K562 (cell line): ENCODE results near the gene FXR1. TPM values are rescaled to one million over a fixed set of nuclear protein-coding genes. Genes with fewer than 3 reads are reported as not detected.

ENCODE experiments used
- ATAC-seq: fragments of 200-7000 bp; cut with Tn5 transposase; 3 replicates; pipeline ENCODE4 v1.9.1; 2020; ENCODE audit warnings: moderate library complexity
- BruUV-seq: library from RNA; stranded (reverse); fragments of 400-500 nt; replicated peaks from 2 replicates; lab custom pipeline; 2021; lab: Mats Ljungman, UMichigan
- CTCF ChIA-PET: fragments of 300-600 bp; formaldehyde crosslinking; extraction: SDS; loops from one replicate; lab custom pipeline; 2021; ENCODE audit warnings: low intra/inter-chr PET ratio; lab: Yijun Ruan, JAX
- POLR2A ChIA-PET: fragments of 300-600, 350-650 bp; sonication (Branson Sonifier 250); formaldehyde crosslinking; extraction: SDS; loops from one replicate; lab custom pipeline; 2021; ENCODE audit warnings: antibody characterized with exemption, inconsistent platforms; lab: Yijun Ruan, JAX
- DNase-seq, 4 experiments: peaks; one replicate each; pipeline versions ENCODE4 v3.0.0 to v3.0.0-alpha.2; 2011 to 2018; ENCODE audit warnings: low spot score in 3 of 4, mixed read lengths in 3 of 4; ENCODE audit errors: extremely low read depth in 1 of 4
- FAIRE-seq: peaks from 2 replicates; lab custom pipeline; 2011; peaks lifted over from hg19 to GRCh38; lab: Jason Lieb, UNC
- H2AFZ ChIP-seq: 2 replicates; pipeline ENCODE4 v1.6.0; 2011; ENCODE audit warnings: low read depth, low read length, control low read depth, inconsistent platforms
- H3K27ac ChIP-seq: fragments of 200-600 bp; 3 replicates; pipeline ENCODE4 v1.8.0; 2011; ENCODE audit warnings: low read depth, mild to moderate bottlenecking, control low read depth, inconsistent platforms, low read length, moderate library complexity, mixed read lengths; ENCODE audit errors: extremely low read depth
- H3K27me3 ChIP-seq, 2 experiments: fragments of 300-600 bp in 1 of 2; 2 replicates in 1 of 2; 3 replicates in 1 of 2; pipeline versions ENCODE4 v1.6.0 to v1.8.0; 2011; ENCODE audit warnings: inconsistent platforms in 2 of 2, low read length in 2 of 2, mild to moderate bottlenecking in 1 of 2, mixed read lengths in 1 of 2, moderate library complexity in 1 of 2; ENCODE audit not compliant: control insufficient read depth in 2 of 2, insufficient read depth in 2 of 2
- H3K36me3 ChIP-seq: fragments of 300-600 bp; 3 replicates; pipeline ENCODE4 v1.8.0; 2011; ENCODE audit warnings: mild to moderate bottlenecking, low read length, inconsistent platforms; ENCODE audit not compliant: control insufficient read depth, insufficient read depth
- H3K4me1 ChIP-seq, 2 experiments: fragments of 200-600 bp in 1 of 2; replicated peaks in 1 of 2; 2 replicates in 1 of 2; 3 replicates in 1 of 2; pipeline versions ENCODE4 v1.5.1 to v1.8.0; 2011; ENCODE audit warnings: inconsistent platforms in 2 of 2, low read length in 2 of 2, mild to moderate bottlenecking in 1 of 2, mixed read lengths in 1 of 2, moderate library complexity in 1 of 2; ENCODE audit not compliant: control insufficient read depth in 2 of 2, insufficient read depth in 2 of 2
- H3K4me2 ChIP-seq: 2 replicates; pipeline ENCODE4 v1.6.1; 2011; ENCODE audit warnings: low read length, control low read depth, inconsistent platforms, mixed read lengths; ENCODE audit not compliant: insufficient read depth
- H3K4me3 ChIP-seq: fragments of 200-600 bp; sonication (generic), shearing (Covaris generic); 2 replicates; pipeline ENCODE4 v1.5.1; 2016; ENCODE audit warnings: control low read depth, inconsistent platforms
- H3K79me2 ChIP-seq: fragments of 200-600 bp; 3 replicates; pipeline ENCODE4 v1.8.0; 2011; ENCODE audit warnings: low read length, inconsistent platforms; ENCODE audit not compliant: control insufficient read depth, insufficient read depth
- H3K9ac ChIP-seq, 2 experiments: 2 replicates each; pipeline versions ENCODE4 v1.6.0 to v1.6.1; 2011; ENCODE audit warnings: low read depth in 2 of 2, low read length in 2 of 2, control low read depth in 1 of 2, inconsistent platforms in 1 of 2, mild to moderate bottlenecking in 1 of 2, mixed read lengths in 1 of 2; ENCODE audit not compliant: insufficient read depth in 1 of 2
- H3K9me1 ChIP-seq: one replicate; pipeline ENCODE4 v1.6.0; 2011; ENCODE audit warnings: inconsistent platforms, mild to moderate bottlenecking, low read length, moderate library complexity; ENCODE audit not compliant: control insufficient read depth, insufficient read depth
- H3K9me3 ChIP-seq: replicated peaks from 2 replicates; pipeline ENCODE4 v1.5.1; 2011; ENCODE audit warnings: low read depth, low read length, inconsistent platforms; ENCODE audit not compliant: control insufficient read depth, insufficient read depth
- H4K20me1 ChIP-seq: replicated peaks from 2 replicates; pipeline ENCODE4 v1.6.1; 2011; ENCODE audit warnings: low read length, inconsistent platforms, mixed read lengths; ENCODE audit not compliant: control insufficient read depth, insufficient read depth
- CSDE1 ChIP-seq, 2 experiments: fragments of 450-650 bp; IDR thresholded peaks; 2 replicates each; pipeline ENCODE4 v1.6.1; 2016; ENCODE audit warnings: mild to moderate bottlenecking in 1 of 2
- EWSR1 ChIP-seq: fragments of 450-650 bp; IDR thresholded peaks from 2 replicates; pipeline ENCODE4 v1.6.1; 2018; ENCODE audit warnings: borderline replicate concordance, mild to moderate bottlenecking, low read depth, moderate library complexity; ENCODE audit not compliant: partially characterized antibody
- HMG20A ChIP-seq: fragments of 450-650 bp; formaldehyde crosslinking; conservative IDR thresholded peaks from 2 replicates; pipeline ENCODE4 v1.4.0; 2020; ENCODE audit warnings: mild to moderate bottlenecking, mixed read lengths
- NFATC3 ChIP-seq: fragments of 450-650 bp; IDR thresholded peaks from 2 replicates; pipeline ENCODE4 v1.6.1; 2017; ENCODE audit warnings: mild to moderate bottlenecking
- PBX2 ChIP-seq, 2 experiments: IDR thresholded peaks in 1 of 2; conservative IDR thresholded peaks in 1 of 2; 2 replicates each; pipeline ENCODE4 v1.6.1; 2016; ENCODE audit warnings: low read depth in 2 of 2, mild to moderate bottlenecking in 1 of 2, missing compliant biosample characterization in 1 of 2, missing genetic modification characterization in 1 of 2, moderate library complexity in 1 of 2
- PYGO2 ChIP-seq: fragments of 450-650 bp; IDR thresholded peaks from 2 replicates; pipeline ENCODE4 v1.6.1; 2016; ENCODE audit warnings: mild to moderate bottlenecking, missing genetic modification characterization, moderate library complexity, missing compliant biosample characterization
- ZNF655 ChIP-seq: fragments of 250-450 bp; sonication (Bioruptor Pico); IDR thresholded peaks from 2 replicates; pipeline ENCODE4 v1.5.0; 2021
- WGBS: fragments of 100-300 bp; shearing (Covaris generic); methylation state at CpG from one replicate; pipeline ENCODE4 v1.1.6; 2016; ENCODE audit warnings: low coverage, mixed read lengths; ENCODE audit not compliant: insufficient coverage; ENCODE audit errors: missing lambda C conversion rate; 5-methylcytosine and 5-hydroxymethylcytosine counted together
- in situ Hi-C: fragments of 300-500 bp; cut with MboI; formaldehyde crosslinking; loops from 4 replicates; pipeline ENCODE4 v1.15.0; 2018; ENCODE audit warnings: inconsistent platforms, mixed read lengths
- intact Hi-C: fragments of 100-400 bp; cut with micrococcal nuclease; formaldehyde crosslinking; loops from 2 replicates; pipeline ENCODE4 v1.14.2; 2022
- polyA plus RNA-seq, 8 experiments: library from polyadenylated mRNA; depleted of rRNA in 4 of 8; stranded (reverse) in 5 of 8; unstranded in 3 of 8; fragments of >200 nt; fragmentation: Nextera tagmentation in 2 of 8; fragmentation: Illumina TruSeq in 1 of 8; extraction: Ambion mirVana in 2 of 8; extraction: Trizol in 1 of 8; gene quantifications; 2 replicates each; pipeline versions ENCODE4 v1.2.1 to v1.2.3, GENCODE V29; 2011 to 2014; ENCODE audit warnings: inconsistent platforms in 1 of 8, missing spikeins in 1 of 8
- total RNA-seq, 7 experiments: library from RNA; depleted of rRNA in 6 of 7; stranded (reverse); fragments of >200 nt in 6 of 7; fragmentation: Illumina TruSeq in 2 of 7; extraction: Trizol in 2 of 7; gene quantifications; 2 replicates each; pipeline versions ENCODE4 v1.2.1 to v1.2.3, GENCODE V29; 2011 to 2021; ENCODE audit warnings: low replicate concordance in 1 of 7

Gene FXR1
- total and polyA plus RNA-seq, 9 of the 15 experiments (the other 6 are each of a cell fraction or from before 2014, with no cell fraction given), result 59.4 to 177 (median 136) TPM

GRCh38 chr3:181009225-181009624 is 96.8 kb downstream of the FXR1 start:
- intact Hi-C loops (no loop called here), in situ Hi-C loops (no loop called here)
- Histone ChIP-seq H3K9me1 (no peaks in the 10 kb centered on the region), H4K20me1 (no peaks in the 10 kb centered on the region), H3K36me3 (no peaks in the 10 kb centered on the region), H3K9me3 (no peaks in the 10 kb centered on the region), H3K9ac (no peak overlapping the region), H3K4me2 (no peak overlapping the region), H3K27ac (no peak overlapping the region), H2AFZ (no peak overlapping the region), H3K4me1 (no peaks in the 10 kb centered on the region), H3K27me3 (no peaks in the 10 kb centered on the region), H3K79me2 (no peaks in the 10 kb centered on the region), H3K4me3 (no peak overlapping the region)
- ATAC-seq, result no peak
- no TSS peak for BruUV-seq
- ChIA-PET CTCF (no interaction called here), POLR2A (no interaction called here)
- no peak for FAIRE-seq
- WGBS, result 0% methylated on average over 5 of the region's 5 CpGs
- no peak for DNase-seq
- no peak for TF ChIP-seq EWSR1
- no peak for TF ChIP-seq CSDE1 (IDR thresholded peaks at IDR 0.05)
- TF ChIP-seq PBX2 (CRISPR knock-in tag; IDR thresholded peaks at IDR 0.05; ENCODE audit: low read depth), result no peak
- no peak for TF ChIP-seq PBX2 (tag; conservative IDR thresholded peaks at IDR 0.05; ENCODE audit: low read depth)
- TF ChIP-seq PYGO2 (tag), result no peak
- TF ChIP-seq ZNF655 (CRISPR knock-in tag), result no peak
- TF ChIP-seq HMG20A, result no peak
- no peak for TF ChIP-seq NFATC3
